ENCODE results near the gene GLE1.

Gene GLE1

DNA sequence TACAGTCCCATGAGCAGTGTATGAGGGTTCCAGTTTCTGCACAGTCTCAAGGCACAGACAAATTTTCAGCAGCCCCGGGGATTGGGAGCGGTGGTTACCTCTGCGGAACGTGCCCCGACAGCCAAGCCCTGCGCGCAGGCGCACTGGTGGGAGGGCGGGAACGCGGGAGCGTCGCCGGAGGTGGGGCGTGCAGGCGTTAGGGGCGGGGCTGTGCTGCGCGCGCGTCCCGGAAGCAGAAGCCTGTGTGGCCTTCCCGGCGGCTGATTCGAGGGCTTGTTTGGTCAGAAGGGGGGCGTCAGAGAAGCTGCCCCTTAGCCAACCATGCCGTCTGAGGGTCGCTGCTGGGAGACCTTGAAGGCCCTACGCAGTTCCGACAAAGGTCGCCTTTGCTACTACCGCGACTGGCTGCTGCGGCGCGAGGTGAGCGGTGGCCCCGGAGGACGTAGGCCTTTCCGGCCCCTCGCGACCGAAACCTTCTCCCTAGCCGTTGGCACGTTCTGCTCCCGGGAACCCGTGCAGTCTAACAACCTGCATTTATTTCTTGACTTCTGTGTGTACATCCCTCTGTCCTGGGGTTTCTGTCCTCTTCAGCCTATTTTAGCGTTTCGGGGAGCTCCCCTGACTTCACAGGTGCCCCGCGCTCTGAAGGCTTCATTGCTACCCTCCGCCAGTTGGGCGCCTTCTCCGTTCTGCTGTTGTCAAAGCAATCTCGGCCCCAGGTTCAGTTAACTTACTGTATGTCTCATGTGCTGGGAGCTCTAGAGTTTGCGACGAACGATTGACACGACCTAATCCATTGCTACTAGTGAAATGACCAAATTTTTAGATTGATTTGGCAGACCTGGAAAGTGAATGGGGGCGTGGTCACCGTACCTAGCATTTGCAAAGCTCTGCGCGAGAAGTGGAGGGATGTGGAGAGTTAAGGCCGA is at the start of gene GLE1:
Gene GLE1 (plus strand): TSS at position 235 of the 929 bp plus-strand sequence. CDS start 87 bp downstream, at position 322.
- Mint-ChIP-seq H3K27me3 (no peaks in the 10 kb centered on the region), H3K36me3 (peaks cover 25% of the 10 kb centered on the region), H3K4me3 (peak within 1 kb of the TSS; percentile 100), H3K27ac (peak within 1 kb of the TSS; percentile 93), H3K9me3 (no peaks in the 10 kb centered on the region), H3K4me1 (peaks cover 20% of the 10 kb centered on the region)
- ATAC-seq: peak; percentile 97

GRCh38 chr9:128454991-128455390 is 49.5 kb upstream of the GLE1 start:
- Mint-ChIP-seq H3K4me1 (peaks cover 23% of the 10 kb centered on the region), H3K36me3 (peaks cover 4% of the 10 kb centered on the region), H3K4me3 (peak overlapping the region; percentile 70), H3K27me3 (no peaks in the 10 kb centered on the region), H3K27ac (peak overlapping the region; percentile 35), H3K9me3 (no peaks in the 10 kb centered on the region)
- no peak for ATAC-seq

- Mint-ChIP-seq H3K27me3 (no peaks in the 10 kb centered on the region), H3K9me3 (no peaks in the 10 kb centered on the region), H3K4me1 (peaks cover 23% of the 10 kb centered on the region), H3K36me3 (peaks cover 12% of the 10 kb centered on the region), H3K27ac (peak within 1 kb of the TSS; percentile 88), H3K4me3 (peak within 1 kb of the TSS; percentile 94)
- ATAC-seq: peak; percentile 94
These were observed 48.5 kb upstream of the GLE1 start, which contains the start of gene ODF2 for GRCh38 chr9:128455849-128456612. ODF2 (plus strand) TSS chr9:128456006; CDS start chr9:128456092, 86 bp downstream.

DNA sequence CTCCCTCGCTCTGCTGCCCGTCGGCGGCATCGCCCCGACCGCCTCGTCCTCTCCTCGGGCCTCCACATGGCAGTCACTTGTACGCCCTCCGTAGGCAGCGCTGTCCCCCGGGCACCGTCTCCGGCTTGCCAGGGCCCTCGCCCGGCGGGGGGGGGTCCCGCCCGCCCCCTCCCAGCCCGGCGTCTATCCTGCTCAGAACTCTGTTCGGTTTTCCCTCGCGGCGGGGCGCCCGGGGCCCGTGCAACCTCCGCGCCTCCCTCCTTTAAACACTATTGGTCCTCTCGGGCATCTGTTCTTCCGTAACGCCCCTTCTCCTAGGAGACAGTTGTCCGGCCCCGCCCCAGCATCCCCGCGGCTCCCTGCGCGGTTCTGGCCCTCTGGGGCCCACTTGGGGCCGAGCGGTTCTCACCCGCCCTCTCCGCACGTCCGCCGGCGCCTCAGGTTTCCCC is 47.9 kb upstream of the GLE1 start:
- peak; percentile 83 for ATAC-seq
- Mint-ChIP-seq H3K27me3 (no peaks in the 10 kb centered on the region), H3K36me3 (peaks cover 17% of the 10 kb centered on the region), H3K27ac (peak overlapping the region; percentile 88), H3K4me3 (peak overlapping the region; percentile 94), H3K4me1 (peaks cover 23% of the 10 kb centered on the region), H3K9me3 (no peaks in the 10 kb centered on the region)

DNA sequence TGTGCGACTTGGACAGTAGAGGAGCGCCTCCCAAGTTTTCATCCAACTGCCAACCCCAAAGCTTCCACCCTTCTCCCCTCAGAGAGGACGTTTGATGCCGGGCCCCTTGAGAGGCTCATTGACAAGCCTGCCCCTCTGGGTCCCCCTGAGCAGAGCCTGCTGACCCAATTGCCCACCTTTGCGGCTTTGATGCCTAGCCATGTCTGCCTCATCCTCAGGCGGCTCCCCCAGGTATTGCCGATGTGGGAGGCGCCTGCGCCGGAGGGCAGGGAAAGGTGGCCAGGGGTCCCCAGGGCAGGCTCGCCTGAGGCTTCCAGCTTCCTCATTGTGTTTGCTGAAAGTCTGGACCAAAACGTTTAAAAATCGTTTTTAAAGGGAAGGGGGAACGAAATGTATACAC is 47.3 kb upstream of the GLE1 start:
- peak overlapping the region; percentile 88 for H3K27ac Mint-ChIP-seq
- H3K9me3 Mint-ChIP-seq: no peaks in the 10 kb centered on the region
- peak overlapping the region; percentile 94 for H3K4me3 Mint-ChIP-seq
- H3K4me1 Mint-ChIP-seq: peaks cover 23% of the 10 kb centered on the region
- no peaks in the 10 kb centered on the region for H3K27me3 Mint-ChIP-seq
- H3K36me3 Mint-ChIP-seq: peaks cover 17% of the 10 kb centered on the region
- ATAC-seq: no peak

GRCh38 chr9:128459011-128459410 is 45.5 kb upstream of the GLE1 start:
- H3K27ac Mint-ChIP-seq: no peak overlapping the region
- H3K4me3 Mint-ChIP-seq: no peak overlapping the region
- peaks cover 28% of the 10 kb centered on the region for H3K36me3 Mint-ChIP-seq
- no peaks in the 10 kb centered on the region for H3K9me3 Mint-ChIP-seq
- H3K27me3 Mint-ChIP-seq: no peaks in the 10 kb centered on the region
- ATAC-seq: no peak
- H3K4me1 Mint-ChIP-seq: peaks cover 23% of the 10 kb centered on the region

- no peak for ATAC-seq
- peaks cover 36% of the 10 kb centered on the region for H3K36me3 Mint-ChIP-seq
- H3K27me3 Mint-ChIP-seq: no peaks in the 10 kb centered on the region
- H3K4me1 Mint-ChIP-seq: no peaks in the 10 kb centered on the region
- no peaks in the 10 kb centered on the region for H3K9me3 Mint-ChIP-seq
- H3K27ac Mint-ChIP-seq: no peak overlapping the region
- no peak overlapping the region for H3K4me3 Mint-ChIP-seq
These were observed 35.4 kb upstream of the GLE1 start for GRCh38 chr9:128469070-128469469.

GRCh38 chr9:128470560-128470959 is 34.0 kb upstream of the GLE1 start:
- no peaks in the 10 kb centered on the region for H3K27me3 Mint-ChIP-seq
- no peaks in the 10 kb centered on the region for H3K4me1 Mint-ChIP-seq
- H3K27ac Mint-ChIP-seq: no peak overlapping the region
- H3K4me3 Mint-ChIP-seq: no peak overlapping the region
- ATAC-seq: no peak
- H3K36me3 Mint-ChIP-seq: peaks cover 47% of the 10 kb centered on the region
- no peaks in the 10 kb centered on the region for H3K9me3 Mint-ChIP-seq

- H3K27me3 Mint-ChIP-seq: no peaks in the 10 kb centered on the region
- no peak for ATAC-seq
- H3K27ac Mint-ChIP-seq: no peak overlapping the region
- H3K36me3 Mint-ChIP-seq: peaks cover 48% of the 10 kb centered on the region
- no peaks in the 10 kb centered on the region for H3K4me1 Mint-ChIP-seq
- H3K9me3 Mint-ChIP-seq: no peaks in the 10 kb centered on the region
- no peak overlapping the region for H3K4me3 Mint-ChIP-seq
These were observed 31.4 kb upstream of the GLE1 start for GRCh38 chr9:128473104-128473503.

- Mint-ChIP-seq H3K4me3 (no peak overlapping the region), H3K27me3 (no peaks in the 10 kb centered on the region), H3K27ac (no peak overlapping the region), H3K9me3 (no peaks in the 10 kb centered on the region), H3K36me3 (peaks cover 51% of the 10 kb centered on the region), H3K4me1 (no peaks in the 10 kb centered on the region)
- no peak for ATAC-seq
These were observed 28.7 kb upstream of the GLE1 start for GRCh38 chr9:128475867-128476266.

- Mint-ChIP-seq H3K4me1 (no peaks in the 10 kb centered on the region), H3K9me3 (no peaks in the 10 kb centered on the region), H3K27ac (no peak overlapping the region), H3K27me3 (no peaks in the 10 kb centered on the region), H3K4me3 (no peak overlapping the region), H3K36me3 (peaks cover 58% of the 10 kb centered on the region)
- ATAC-seq: no peak
These were observed 25.3 kb upstream of the GLE1 start for GRCh38 chr9:128479262-128479661.

DNA sequence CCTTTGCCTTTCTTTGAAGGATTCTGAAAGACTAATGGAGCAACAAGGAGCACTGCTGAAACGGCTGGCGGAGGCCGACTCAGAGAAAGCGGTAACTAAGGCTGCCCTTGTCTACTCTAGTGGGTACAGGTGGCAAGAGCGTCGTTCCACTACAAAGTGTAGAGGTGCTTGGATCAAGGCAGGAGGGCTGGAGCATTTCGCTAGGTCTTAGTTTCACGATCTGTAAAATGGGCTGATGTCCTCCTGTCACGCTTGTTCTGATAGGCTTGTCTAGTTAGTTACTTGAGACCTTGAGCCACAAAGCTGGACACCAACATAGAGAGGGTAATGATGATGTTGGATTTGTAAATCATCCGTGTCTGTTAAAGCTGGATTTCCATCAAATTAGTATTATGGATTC is 23.0 kb upstream of the GLE1 start:
- no peaks in the 10 kb centered on the region for H3K9me3 Mint-ChIP-seq
- H3K4me3 Mint-ChIP-seq: no peak overlapping the region
- H3K4me1 Mint-ChIP-seq: no peaks in the 10 kb centered on the region
- no peaks in the 10 kb centered on the region for H3K27me3 Mint-ChIP-seq
- H3K27ac Mint-ChIP-seq: no peak overlapping the region
- ATAC-seq: no peak
- H3K36me3 Mint-ChIP-seq: peaks cover 63% of the 10 kb centered on the region

- Mint-ChIP-seq H3K9me3 (no peaks in the 10 kb centered on the region), H3K4me3 (no peak overlapping the region), H3K27me3 (no peaks in the 10 kb centered on the region), H3K27ac (no peak overlapping the region), H3K36me3 (peaks cover 69% of the 10 kb centered on the region), H3K4me1 (no peaks in the 10 kb centered on the region)
- ATAC-seq: no peak
These were observed 22.3 kb upstream of the GLE1 start for GRCh38 chr9:128482186-128482585.

- H3K9me3 Mint-ChIP-seq: no peaks in the 10 kb centered on the region
- no peak overlapping the region for H3K4me3 Mint-ChIP-seq
- peaks cover 73% of the 10 kb centered on the region for H3K36me3 Mint-ChIP-seq
- ATAC-seq: no peak
- H3K27ac Mint-ChIP-seq: no peak overlapping the region
- H3K4me1 Mint-ChIP-seq: no peaks in the 10 kb centered on the region
- H3K27me3 Mint-ChIP-seq: no peaks in the 10 kb centered on the region
These were observed 19.7 kb upstream of the GLE1 start for GRCh38 chr9:128484686-128485413.

GRCh38 chr9:128485414-128485855 is 19.1 kb upstream of the GLE1 start:
- H3K36me3 Mint-ChIP-seq: peaks cover 77% of the 10 kb centered on the region
- ATAC-seq: no peak
- H3K27ac Mint-ChIP-seq: no peak overlapping the region
- no peaks in the 10 kb centered on the region for H3K9me3 Mint-ChIP-seq
- H3K4me1 Mint-ChIP-seq: no peaks in the 10 kb centered on the region
- no peaks in the 10 kb centered on the region for H3K27me3 Mint-ChIP-seq
- H3K4me3 Mint-ChIP-seq: no peak overlapping the region

Data from stimulated activated memory B cell treated with anti-CD40 and anti-IgM and Interleukin-4, amounts not matched to agents 10 μg/mL and 1 μg/mL and 100 μg/mL, for 72 hours (primary cell).